Measurements from ENCODE around the gene TBX21.
A peak's percentile ranks its signal among the peaks of the same experiment; 100 is the strongest.

The TBX21 gene

DNA sequence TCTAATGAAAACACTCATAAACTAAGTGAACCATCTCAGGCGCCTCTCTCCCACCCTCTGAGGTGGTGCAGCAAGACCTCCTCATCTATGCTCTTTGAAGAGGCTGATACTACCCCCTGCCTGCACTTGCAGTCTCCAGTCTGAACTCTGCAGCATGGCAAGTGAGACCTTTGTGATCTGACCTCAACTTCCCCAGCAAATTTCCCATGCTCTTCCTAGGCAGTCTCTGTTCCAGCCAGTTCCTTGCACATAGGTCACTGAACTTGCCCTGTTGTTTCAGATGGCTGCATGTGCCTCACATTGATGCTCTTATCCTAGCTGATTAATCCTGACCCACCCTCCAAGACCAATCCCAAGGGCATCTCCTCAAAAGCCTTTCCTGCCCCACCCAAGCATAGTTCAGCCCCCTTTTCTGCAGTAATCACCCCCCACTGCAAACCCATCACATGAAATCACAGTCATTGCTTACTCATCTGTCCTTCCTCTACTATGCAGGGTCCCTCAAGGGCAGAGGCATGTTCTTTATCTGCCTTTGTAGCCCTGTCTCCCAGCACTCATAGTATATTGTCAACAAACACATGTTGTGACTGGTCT lies 42.0 kb downstream of the TBX21 start:
- no peak for DNase-seq (ENCODE audit: low spot score)

DNA sequence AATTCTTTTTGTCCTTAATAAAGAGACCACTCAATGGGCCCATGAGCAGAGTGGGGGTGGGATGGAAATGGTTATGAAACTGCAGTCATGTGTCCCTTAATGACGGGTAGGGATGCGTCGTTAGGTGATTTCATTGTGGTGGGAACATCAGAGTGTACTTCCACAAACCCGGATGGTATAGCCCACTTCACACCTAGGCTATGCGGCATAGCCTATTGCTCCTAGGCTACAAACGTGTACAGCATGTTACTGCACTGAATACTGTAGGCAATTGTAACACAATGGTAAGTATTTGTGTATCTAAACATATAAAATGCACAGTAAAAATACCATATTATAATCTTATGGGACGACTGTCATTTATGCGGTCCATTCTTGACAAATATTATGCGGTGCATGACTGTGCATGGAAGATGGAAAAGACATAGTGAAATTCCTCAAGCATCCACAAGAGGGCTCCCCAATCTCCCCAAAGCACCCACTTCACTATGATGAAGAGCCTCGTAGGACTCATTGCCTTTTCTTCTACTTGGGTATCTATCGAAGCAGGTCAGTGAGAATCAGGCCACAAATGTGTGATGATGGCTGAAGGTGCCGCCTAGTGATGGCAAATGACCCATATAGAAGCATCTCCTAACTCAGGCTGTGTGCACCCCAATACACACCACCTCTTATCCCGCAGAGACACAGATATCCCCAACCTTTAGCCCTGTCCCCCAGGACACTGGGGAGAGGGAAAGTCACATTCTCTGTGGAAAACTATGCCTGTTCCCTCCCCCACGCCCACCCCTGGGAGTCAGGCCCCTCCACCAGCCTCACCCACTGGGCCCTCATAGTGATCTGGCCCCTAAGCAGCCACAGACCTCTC lies 43.5 kb downstream of the TBX21 start:
- peak; percentile 77 for DNase-seq (ENCODE audit: low spot score)

DNA sequence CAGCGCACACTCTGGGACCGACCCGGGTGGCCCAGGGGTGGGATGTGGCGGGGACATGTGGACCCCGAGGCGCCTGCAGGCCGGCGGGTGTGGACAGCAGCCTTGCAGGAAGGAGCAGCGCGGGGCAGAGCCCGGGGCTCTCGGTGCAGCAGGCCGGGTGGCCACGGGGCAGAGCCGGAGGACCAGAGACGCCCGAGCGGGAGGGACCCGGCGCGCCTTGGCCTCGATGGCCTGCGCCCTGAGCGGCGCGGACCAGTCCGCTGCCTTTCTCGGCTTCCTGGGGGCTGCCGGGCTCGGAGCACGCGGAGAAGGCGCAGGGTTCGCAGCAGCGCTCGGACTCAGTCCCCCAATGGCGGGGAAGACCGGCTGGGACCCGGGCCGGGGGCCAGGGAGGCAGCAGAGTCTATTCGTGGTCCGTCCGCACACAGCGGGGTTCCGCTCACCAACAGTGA lies 45.2 kb downstream of the TBX21 start:
- no peak for DNase-seq (ENCODE audit: low spot score)

DNA sequence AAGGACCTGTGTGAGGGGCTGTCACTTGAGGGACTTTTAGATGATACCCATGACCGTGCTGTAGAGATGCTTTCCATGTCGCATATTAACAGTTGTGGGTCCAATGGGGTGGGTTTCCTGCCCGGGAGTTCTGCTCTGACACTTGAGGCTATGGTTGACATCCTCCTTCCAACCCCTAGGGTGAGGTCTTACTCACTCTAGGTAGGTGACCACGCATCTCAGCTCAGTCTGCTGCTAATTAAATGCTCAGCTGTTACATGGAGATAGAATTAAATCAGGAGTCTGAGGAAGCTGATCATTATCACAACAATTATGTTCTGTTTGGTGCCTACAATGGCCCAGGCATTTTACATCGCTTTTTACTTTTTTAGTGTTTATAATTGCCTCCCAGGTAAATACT lies 48.4 kb downstream of the TBX21 start:
- DNase-seq (ENCODE audit: low spot score), result no peak

DNA sequence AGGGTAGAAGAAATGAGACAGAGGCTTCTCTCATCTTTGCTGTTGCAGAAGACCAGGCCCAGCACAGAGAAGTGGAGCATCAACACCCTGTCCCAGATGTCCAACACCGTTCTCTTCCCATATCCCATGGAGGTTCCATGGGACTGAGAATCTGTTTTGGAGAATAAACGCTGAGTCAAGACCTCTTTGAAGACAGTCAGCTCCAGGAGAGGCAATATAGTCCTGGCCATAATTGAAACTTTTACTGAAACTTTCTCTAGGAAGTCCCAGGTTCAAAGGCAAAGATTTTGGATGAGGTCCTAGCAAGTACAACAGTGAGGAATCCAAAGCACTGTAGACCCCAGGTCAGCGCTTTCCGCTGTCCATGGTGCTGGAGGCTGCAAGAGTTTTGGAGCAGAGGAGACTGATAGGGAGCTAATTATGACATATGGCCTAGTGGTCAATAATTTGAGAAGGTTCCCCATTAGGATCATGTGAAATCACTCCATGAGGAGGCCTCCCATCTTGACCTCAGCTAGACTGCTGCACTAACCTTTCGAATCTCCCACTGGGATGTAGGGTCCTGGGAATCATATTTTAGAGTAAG lies 52.6 kb downstream of the TBX21 start:
- DNase-seq (ENCODE audit: low spot score), result peak; percentile 49

DNA sequence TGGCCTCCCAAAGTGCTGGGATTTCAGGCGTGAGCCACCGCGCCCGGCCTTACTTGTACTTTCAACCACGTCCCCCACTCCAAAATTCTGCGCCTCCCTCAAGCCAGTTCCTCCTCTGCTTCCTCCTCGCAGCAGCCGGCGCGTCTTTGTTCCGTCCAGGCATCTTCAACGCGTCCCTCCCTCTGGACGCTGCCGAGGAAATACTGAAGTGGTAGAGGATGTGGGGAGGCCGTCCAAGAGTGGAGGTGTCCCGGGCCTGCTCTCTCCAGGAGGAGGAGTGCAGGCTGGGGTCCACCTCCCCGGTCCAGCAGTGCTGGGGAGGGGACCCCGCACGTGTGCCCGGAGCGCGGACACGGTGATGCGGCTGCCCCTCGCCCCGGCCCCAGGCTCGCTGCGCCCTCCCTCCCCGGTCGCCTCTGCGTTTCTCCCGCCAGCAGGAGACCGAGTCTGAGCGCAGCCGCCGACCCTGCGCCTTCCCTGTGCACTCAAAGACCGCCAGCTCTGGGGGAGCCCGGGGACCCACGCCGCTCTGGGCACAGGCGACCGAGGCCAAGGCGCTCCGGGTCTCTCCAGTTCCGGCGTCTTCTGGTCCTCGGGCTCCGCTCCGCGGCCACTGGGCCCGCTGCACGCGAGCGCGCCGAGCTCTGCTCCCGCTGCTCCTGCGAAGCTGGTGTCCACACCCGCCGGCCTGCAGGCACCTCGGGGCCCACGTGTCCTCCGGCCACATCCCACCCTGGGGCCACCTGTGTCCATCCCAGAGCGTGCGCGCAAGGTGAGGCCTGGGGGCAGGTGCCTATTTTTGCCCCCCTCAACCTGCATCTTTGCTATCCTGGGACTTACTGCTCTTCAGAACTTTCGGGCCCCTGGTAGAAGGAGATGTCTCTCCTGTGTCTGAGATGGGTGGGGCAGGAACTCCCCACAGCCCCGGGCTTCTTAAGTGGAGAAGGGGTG lies 56.9 kb downstream of the TBX21 start:
- DNase-seq (ENCODE audit: low spot score), result no peak

GRCh38 chr17:47791025-47791424 lies 58.0 kb downstream of the TBX21 start:
- DNase-seq (ENCODE audit: low spot score), result no peak

DNA sequence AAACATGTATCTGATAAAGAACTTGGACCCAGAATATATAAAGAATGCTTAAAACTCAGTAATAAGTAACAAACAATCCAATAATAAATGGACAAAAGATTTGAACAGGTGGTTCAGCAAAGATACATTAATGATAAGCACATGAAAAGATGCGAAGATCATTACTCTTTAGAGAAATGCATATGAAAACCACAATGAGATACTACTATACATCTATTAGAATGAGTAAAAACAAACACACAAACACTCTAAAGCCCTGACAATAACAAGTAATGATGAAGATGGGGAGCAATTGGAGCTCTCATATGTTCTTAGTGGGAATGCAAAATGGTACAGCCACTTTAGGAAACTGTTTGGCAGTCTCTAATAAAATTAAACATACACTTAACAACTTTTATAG lies 59.4 kb downstream of the TBX21 start:
- DNase-seq (ENCODE audit: low spot score), result no peak

- no peak for DNase-seq (ENCODE audit: low spot score)
These were observed 59.9 kb downstream of the TBX21 start for GRCh38 chr17:47792979-47793378.
